ENCODE measurements around the gene HTR3E. TPM values are rescaled to one million over a fixed set of nuclear protein-coding genes. Genes with fewer than 3 reads are reported as not detected.

Gene HTR3E, protein sequence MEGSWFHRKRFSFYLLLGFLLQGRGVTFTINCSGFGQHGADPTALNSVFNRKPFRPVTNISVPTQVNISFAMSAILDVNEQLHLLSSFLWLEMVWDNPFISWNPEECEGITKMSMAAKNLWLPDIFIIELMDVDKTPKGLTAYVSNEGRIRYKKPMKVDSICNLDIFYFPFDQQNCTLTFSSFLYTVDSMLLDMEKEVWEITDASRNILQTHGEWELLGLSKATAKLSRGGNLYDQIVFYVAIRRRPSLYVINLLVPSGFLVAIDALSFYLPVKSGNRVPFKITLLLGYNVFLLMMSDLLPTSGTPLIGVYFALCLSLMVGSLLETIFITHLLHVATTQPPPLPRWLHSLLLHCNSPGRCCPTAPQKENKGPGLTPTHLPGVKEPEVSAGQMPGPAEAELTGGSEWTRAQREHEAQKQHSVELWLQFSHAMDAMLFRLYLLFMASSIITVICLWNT
- not detected in 2 replicates for total RNA-seq

DNA sequence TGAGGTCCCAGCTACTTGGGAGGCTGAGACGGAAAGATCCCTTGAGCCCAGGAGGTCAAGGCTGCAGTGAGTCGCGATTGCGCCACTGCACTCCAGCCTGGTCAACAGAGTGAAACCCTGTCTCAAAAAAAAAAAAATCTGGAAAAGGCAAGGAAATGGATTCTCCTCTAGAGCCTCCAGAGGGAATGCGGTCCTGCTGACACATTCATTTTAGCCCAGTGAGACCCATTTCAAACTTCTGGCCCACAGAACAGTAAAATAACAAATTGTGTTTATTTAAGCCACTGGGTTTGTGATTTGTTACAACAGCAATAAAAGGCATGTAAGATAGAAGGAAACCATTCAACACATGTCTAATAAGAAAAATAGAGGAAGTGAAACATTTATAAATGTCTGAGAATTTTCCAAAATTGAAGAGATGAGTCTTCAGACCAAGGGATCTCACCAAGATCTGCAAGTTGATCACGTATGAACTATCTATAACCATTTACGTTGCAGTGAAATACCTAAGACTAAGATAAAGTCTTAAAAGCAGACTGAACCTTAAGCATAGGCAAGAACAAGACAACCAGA is at the start of gene HTR3E:
TSS of gene HTR3E (plus strand) at position 254 of the 573 bp plus-strand sequence. CDS start 466 bp downstream, outside the sequence.

DNA sequence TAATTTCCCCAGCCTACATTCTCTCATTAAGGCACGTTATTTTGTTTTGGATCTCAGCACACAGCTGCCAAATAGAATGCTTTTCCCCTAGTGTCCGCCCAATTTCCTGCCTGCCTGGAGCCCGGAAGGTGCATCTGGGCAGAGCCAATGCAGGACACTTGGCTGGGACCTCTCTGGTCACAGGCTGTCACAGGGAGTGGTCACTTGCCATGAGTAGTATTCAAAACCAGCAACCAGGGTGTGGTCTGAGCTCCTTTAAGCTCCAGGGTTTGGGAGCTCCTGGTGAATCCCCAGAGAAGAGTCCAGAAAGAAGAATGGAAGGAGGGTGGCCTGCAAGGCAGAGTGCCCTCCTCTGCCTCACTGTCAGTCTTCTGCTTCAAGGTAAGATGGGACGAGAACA is 44.1 kb upstream of the HTR3E start, which contains the start of gene HTR3C:
TSS of gene HTR3C (plus strand) at position 281 of the 400 bp plus-strand sequence. CDS start at position 315, 34 bp downstream.

DNA sequence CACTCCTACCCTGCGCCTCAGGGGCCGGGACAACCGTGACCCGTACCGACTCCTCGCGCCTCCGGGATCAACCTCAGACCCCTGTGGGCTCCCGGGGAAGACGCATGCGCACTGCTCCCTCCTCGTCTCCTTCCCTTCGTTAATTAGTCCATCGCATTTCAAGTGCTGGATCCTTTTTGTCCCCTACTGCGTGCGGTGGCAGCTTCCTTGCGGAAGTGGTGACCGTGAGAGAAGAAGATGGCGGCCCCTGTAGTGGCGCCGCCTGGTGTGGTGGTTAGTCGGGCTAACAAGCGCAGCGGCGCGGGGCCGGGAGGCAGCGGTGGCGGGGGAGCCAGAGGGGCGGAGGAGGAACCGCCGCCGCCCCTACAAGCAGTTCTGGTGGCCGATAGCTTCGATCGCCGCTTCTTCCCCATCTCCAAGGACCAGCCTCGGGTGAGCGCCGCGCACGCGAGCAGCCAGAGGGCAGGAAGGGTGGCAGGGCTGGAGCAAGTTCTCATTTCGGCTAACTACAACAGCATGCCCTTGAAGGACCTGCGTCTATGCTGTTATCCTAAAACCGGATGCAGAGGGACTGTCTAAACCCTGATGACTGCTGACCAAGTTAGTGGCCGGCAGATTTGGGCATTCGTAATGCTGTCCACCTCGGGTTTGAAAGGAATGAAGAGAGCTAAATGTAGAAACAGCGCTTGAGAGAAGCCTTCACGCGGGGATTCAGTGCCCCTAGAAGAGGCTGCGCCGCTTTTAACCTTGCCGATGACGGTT is 38.5 kb downstream of the HTR3E start, which contains the start of gene EIF2B5:
TSS of gene EIF2B5 (plus strand) at position 210 of the 762 bp plus-strand sequence. CDS start at position 238, 28 bp downstream.

DNA sequence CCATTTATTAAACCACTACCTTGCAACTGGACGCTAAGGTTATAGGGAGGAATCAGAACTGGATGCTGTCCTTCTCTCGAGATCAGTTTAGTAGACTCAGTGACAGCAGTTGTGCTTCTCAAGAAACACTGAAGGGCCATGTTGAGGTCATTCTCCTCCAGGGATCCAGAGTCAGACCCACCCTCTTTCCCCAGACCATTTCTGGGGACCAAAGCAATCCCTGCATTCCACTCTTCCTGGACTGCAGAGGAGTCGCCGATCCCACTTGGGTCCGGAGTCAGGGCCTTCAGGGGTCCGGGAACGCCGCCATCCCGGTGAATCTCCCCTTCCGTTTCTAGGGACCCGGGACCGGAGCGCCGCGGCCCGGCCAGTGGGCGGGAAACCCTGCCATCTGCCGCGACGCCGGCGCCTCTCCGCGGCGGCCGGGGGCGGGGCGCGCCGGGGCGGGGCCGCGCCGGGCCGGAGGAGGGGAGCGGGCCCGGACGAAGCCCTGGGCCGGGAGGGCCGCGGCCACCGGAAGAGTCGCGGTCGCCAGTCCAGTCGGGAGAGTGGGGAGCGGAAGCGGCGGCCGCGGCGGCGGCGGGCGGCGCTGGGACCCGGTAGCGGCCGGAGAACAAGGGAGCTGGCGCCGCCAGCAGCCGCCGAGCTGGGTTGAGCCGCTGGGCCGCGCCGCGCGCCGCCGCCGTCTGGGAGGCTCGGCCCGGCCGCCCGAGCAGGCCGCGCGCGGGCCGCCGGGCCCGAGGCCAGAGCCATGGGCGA is 58.2 kb downstream of the HTR3E start, which contains the start of gene DVL3:
TSS of gene DVL3 (plus strand) at position 493 of the 759 bp plus-strand sequence. CDS start at position 752, 259 bp downstream.

Other genes starting within 250 kb of the HTR3E start
- gene PARL, start 212.2 kb upstream of the HTR3E start, total RNA-seq: 26.4 and 29.5 TPM in 2 replicates
- 7.0 and 12.7 TPM in 2 replicates for gene ABCC5, start 79.2 kb upstream of the HTR3E start, total RNA-seq
- not detected in 2 replicates for gene HTR3D, start 65.3 kb upstream of the HTR3E start, total RNA-seq
- gene HTR3C, start 44.0 kb upstream of the HTR3E start, total RNA-seq: not detected in 2 replicates
- 21.8 and 30.5 TPM in 2 replicates for gene EIF2B5, start 38.3 kb downstream of the HTR3E start, total RNA-seq
- 42.0 and 79.0 TPM in 2 replicates for gene DVL3, start 58.3 kb downstream of the HTR3E start, total RNA-seq
- 383 and 406 TPM in 2 replicates for gene AP2M1, start 77.8 kb downstream of the HTR3E start, total RNA-seq
- 40.4 and 79.1 TPM in 2 replicates for gene ABCF3, start 89.1 kb downstream of the HTR3E start, total RNA-seq
- gene VWA5B2, start 132.5 kb downstream of the HTR3E start, total RNA-seq: 0.13 TPM in 1 of 2 replicates, not detected in the other
- gene ALG3, start 151.9 kb downstream of the HTR3E start, total RNA-seq: 64.1 and 67.6 TPM in 2 replicates
- 6.2 and 7.2 TPM in 2 replicates for gene EEF1AKMT4, start 152.6 kb downstream of the HTR3E start, total RNA-seq
- 0.16 and 0.38 TPM in 2 replicates for gene CAMK2N2, start 164.5 kb downstream of the HTR3E start, total RNA-seq
- not detected in 2 replicates for gene ECE2, start 179.0 kb downstream of the HTR3E start, total RNA-seq
- 278 and 988 TPM in 2 replicates for gene PSMD2, start 202.2 kb downstream of the HTR3E start, total RNA-seq
- 314 and 479 TPM in 2 replicates for gene EIF4G1, start 217.5 kb downstream of the HTR3E start, total RNA-seq
- gene FAM131A, start 240.5 kb downstream of the HTR3E start, total RNA-seq: 15.6 and 19.6 TPM in 2 replicates

Measured in mesangial cell (primary cell).